Measurements from ENCODE around the gene PRPF18. TPM values are rescaled to one million over a fixed set of nuclear protein-coding genes. Genes with fewer than 3 reads are reported as not detected.

PRPF18 gene
- total RNA-seq, 1 experiment from 2014 or later = 18.9 TPM

GRCh38 chr10:13670311-13670710 lies 83.5 kb downstream of the PRPF18 start:
- no peak for TF ChIP-seq CTCF (conservative IDR thresholded peaks at IDR 0.05)
- no peak for TF ChIP-seq EZH2 (IDR thresholded peaks at IDR 0.05; ENCODE audit: low read depth)
- H3K9me3 ChIP-seq (ENCODE audit: insufficient read depth, low read depth) = no peaks in the 10 kb centered on the region
- no peaks in the 10 kb centered on the region for H3K27me3 ChIP-seq (ENCODE audit: insufficient read depth, low read depth)
- H3K36me3 ChIP-seq (ENCODE audit: low read depth) = no peaks in the 10 kb centered on the region
- H3F3A ChIP-seq (ENCODE audit: insufficient read depth, low read depth) = no peaks in the 10 kb centered on the region
- intact Hi-C loops (cut with micrococcal nuclease; ENCODE audit: unreplicated experiment) = no loop called here
- no peak overlapping the region for H2AFZ ChIP-seq
- no TSS peak for BruUV-seq (replicated peaks)
- ChIA-PET POLR2A (ENCODE audit: unreplicated experiment) (no interaction called here), CTCF (no interaction called here)
- H3K79me2 ChIP-seq (ENCODE audit: low read depth) = no peaks in the 10 kb centered on the region
- no peak overlapping the region for H3K4me3 ChIP-seq
- H4K20me1 ChIP-seq (ENCODE audit: insufficient read depth) = no peaks in the 10 kb centered on the region
- H3K9me2 ChIP-seq (ENCODE audit: insufficient read depth) = no peaks in the 10 kb centered on the region
- no peak overlapping the region for H3K27ac ChIP-seq
- H3K4me1 ChIP-seq (replicated peaks; ENCODE audit: insufficient read depth) = no peaks in the 10 kb centered on the region
- no peak for DNase-seq
- H3K4me2 ChIP-seq = no peak overlapping the region

GRCh38 chr10:13671904-13672303 lies 85.1 kb downstream of the PRPF18 start:
- no TSS peak for BruUV-seq (replicated peaks)
- CTCF ChIA-PET = no interaction called here

GRCh38 chr10:13672548-13672947 lies 85.8 kb downstream of the PRPF18 start:
- H3K4me2 ChIP-seq = no peak overlapping the region
- H4K20me1 ChIP-seq (ENCODE audit: insufficient read depth) = no peaks in the 10 kb centered on the region
- CTCF ChIA-PET = no interaction called here
- H3K79me2 ChIP-seq (ENCODE audit: low read depth) = no peaks in the 10 kb centered on the region
- no peaks in the 10 kb centered on the region for H3F3A ChIP-seq (ENCODE audit: insufficient read depth, low read depth)
- intact Hi-C loops (cut with micrococcal nuclease; ENCODE audit: unreplicated experiment) = no loop called here
- DNase-seq = no peak
- H3K27ac ChIP-seq = no peak overlapping the region
- POLR2A ChIA-PET (ENCODE audit: unreplicated experiment) = no interaction called here
- BruUV-seq (replicated peaks) = no TSS peak
- H2AFZ ChIP-seq = no peak overlapping the region
- no peaks in the 10 kb centered on the region for H3K9me3 ChIP-seq (ENCODE audit: insufficient read depth, low read depth)
- no peaks in the 10 kb centered on the region for H3K36me3 ChIP-seq (ENCODE audit: low read depth)
- no peaks in the 10 kb centered on the region for H3K9me2 ChIP-seq (ENCODE audit: insufficient read depth)
- H3K4me1 ChIP-seq (replicated peaks; ENCODE audit: insufficient read depth) = no peaks in the 10 kb centered on the region
- H3K27me3 ChIP-seq (ENCODE audit: insufficient read depth, low read depth) = no peaks in the 10 kb centered on the region
- TF ChIP-seq CTCF (conservative IDR thresholded peaks at IDR 0.05) (no peak), EZH2 (IDR thresholded peaks at IDR 0.05; ENCODE audit: low read depth) (no peak)
- no peak overlapping the region for H3K4me3 ChIP-seq

More at GRCh38 chr10:13671904-13672303, 85.1 kb downstream of the PRPF18 start:
- no peak overlapping the region for H3K4me3 ChIP-seq
- no peaks in the 10 kb centered on the region for H3F3A ChIP-seq (ENCODE audit: insufficient read depth, low read depth)
- no peak overlapping the region for H3K4me2 ChIP-seq
- no peaks in the 10 kb centered on the region for H3K27me3 ChIP-seq (ENCODE audit: insufficient read depth, low read depth)
- H3K79me2 ChIP-seq (ENCODE audit: low read depth) = no peaks in the 10 kb centered on the region
- H3K9me2 ChIP-seq (ENCODE audit: insufficient read depth) = no peaks in the 10 kb centered on the region
- H3K4me1 ChIP-seq (replicated peaks; ENCODE audit: insufficient read depth) = no peaks in the 10 kb centered on the region
- H3K27ac ChIP-seq = no peak overlapping the region
- no peaks in the 10 kb centered on the region for H3K9me3 ChIP-seq (ENCODE audit: insufficient read depth, low read depth)
- no peak for TF ChIP-seq CTCF (conservative IDR thresholded peaks at IDR 0.05)
- POLR2A ChIA-PET (ENCODE audit: unreplicated experiment) = no interaction called here
- intact Hi-C loops (cut with micrococcal nuclease; ENCODE audit: unreplicated experiment) = no loop called here
- H4K20me1 ChIP-seq (ENCODE audit: insufficient read depth) = no peaks in the 10 kb centered on the region
- no peak overlapping the region for H2AFZ ChIP-seq
- DNase-seq = no peak
- no peaks in the 10 kb centered on the region for H3K36me3 ChIP-seq (ENCODE audit: low read depth)

Measured in PC-9 (cell line).